ENCODE measurements around the gene RGMA.

Gene RGMA

DNA sequence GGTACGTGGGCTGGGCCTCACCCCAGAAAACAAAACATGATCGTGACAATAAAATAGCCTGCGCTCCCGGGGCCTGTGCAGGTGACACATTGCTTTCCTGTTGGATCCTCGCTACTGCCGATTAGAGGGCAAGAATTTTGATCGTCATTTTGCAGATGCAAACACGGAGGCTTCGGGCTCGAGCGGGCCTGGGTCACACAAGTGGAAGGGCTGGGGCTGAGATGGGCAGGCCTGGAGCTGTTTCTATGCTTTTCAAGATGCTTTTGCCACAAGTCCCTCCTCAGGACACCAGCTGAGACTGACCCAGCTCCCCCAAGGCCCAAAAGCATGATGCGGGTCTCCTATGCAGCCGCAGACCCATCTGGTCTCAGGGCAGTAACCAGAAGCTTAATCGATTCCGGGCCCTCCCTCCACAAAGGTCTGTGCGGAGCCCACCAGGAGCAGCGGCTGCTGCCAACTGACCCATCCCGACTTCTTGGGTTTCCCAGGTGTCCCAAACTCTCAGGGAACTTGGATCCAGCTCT is 30.0 kb downstream of the RGMA start:
- H3K4me3 ChIP-seq (ENCODE audit: low read depth, low read length) = no peak overlapping the region
- in situ Hi-C loops (cut with HindIII; ENCODE audit: low sequenced_read_pairs) = no loop called here
- DNase-seq (ENCODE audit: low read depth, low spot score) = no peak
- TF ChIP-seq, protein P1, sequence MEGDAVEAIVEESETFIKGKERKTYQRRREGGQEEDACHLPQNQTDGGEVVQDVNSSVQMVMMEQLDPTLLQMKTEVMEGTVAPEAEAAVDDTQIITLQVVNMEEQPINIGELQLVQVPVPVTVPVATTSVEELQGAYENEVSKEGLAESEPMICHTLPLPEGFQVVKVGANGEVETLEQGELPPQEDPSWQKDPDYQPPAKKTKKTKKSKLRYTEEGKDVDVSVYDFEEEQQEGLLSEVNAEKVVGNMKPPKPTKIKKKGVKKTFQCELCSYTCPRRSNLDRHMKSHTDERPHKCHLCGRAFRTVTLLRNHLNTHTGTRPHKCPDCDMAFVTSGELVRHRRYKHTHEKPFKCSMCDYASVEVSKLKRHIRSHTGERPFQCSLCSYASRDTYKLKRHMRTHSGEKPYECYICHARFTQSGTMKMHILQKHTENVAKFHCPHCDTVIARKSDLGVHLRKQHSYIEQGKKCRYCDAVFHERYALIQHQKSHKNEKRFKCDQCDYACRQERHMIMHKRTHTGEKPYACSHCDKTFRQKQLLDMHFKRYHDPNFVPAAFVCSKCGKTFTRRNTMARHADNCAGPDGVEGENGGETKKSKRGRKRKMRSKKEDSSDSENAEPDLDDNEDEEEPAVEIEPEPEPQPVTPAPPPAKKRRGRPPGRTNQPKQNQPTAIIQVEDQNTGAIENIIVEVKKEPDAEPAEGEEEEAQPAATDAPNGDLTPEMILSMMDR (IDR thresholded peaks at IDR 0.05; ENCODE audit: low read depth, low read length) = no peak

DNA sequence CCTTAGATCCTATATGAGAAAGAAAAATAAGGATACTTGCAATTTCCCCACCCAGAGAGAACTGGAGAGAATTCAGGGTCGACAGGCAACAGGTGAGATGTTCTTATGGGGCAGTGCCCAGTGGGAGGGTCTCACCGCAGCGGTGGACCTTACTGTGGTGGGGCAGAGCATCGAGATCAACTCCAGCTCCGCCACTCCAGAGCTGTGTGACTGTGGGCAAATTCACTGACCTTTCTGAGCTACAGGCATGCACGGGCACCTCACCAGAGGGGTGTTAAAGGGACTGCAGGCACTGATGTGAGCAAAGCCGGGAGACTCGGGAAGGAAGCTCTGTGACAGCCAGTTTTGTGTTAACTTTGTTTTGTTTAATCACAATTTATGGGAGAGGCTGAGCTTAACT is 30.9 kb downstream of the RGMA start:
- H3K4me3 ChIP-seq (ENCODE audit: low read depth, low read length) = no peak overlapping the region
- TF ChIP-seq, protein P1 (IDR thresholded peaks at IDR 0.05; ENCODE audit: low read depth, low read length) = no peak
- in situ Hi-C loops (cut with HindIII; ENCODE audit: low sequenced_read_pairs) = no loop called here
- DNase-seq (ENCODE audit: low read depth, low spot score) = no peak

DNA sequence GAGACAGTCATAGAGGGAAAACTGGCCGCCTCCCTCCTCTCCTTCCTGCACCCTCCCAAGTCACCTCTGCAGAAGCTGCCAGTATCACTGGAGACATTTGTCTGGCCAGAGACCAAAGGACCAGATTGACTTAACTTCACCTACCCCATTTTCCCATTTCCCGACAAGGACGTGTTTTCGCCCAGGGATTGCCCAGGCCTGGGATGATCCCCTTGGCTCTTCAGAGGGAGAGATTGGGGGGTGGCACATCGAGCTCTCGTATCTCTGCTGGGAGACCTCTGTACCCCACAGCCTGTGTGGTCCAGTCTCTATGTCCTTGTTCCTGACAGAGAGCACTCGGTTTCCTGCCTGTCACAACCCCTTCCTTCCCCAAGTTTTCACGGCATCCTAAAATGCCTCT is 31.4 kb downstream of the RGMA start:
- no peak overlapping the region for H3K4me3 ChIP-seq (ENCODE audit: low read depth, low read length)
- in situ Hi-C loops (cut with HindIII; ENCODE audit: low sequenced_read_pairs) = no loop called here
- TF ChIP-seq, protein P1 (IDR thresholded peaks at IDR 0.05; ENCODE audit: low read depth, low read length) = no peak
- no peak for DNase-seq (ENCODE audit: low read depth, low spot score)

DNA sequence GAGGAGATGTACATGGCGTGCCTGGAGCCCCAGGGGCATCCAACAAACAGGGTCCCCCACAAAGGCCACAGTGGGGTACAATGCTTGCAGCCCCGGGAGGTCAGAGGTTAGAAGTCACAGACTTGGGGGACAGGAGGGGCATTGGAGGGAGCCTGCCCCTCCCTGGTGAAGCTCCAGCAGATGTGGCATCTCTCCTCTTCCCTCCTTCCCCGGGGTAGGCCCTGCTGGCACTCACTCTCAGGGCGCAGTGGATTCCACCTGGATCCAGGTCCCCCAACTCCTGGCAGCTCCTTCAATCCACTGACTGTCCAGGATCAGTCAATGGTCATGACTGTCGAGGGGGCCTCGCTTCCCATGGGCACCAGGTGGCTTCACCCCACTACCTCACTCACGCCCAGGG is 32.2 kb downstream of the RGMA start:
- H3K4me3 ChIP-seq (ENCODE audit: low read depth, low read length) = no peak overlapping the region
- in situ Hi-C loops (cut with HindIII; ENCODE audit: low sequenced_read_pairs) = no loop called here
- no peak for DNase-seq (ENCODE audit: low read depth, low spot score)
- TF ChIP-seq, protein P1 (IDR thresholded peaks at IDR 0.05; ENCODE audit: low read depth, low read length) = no peak

DNA sequence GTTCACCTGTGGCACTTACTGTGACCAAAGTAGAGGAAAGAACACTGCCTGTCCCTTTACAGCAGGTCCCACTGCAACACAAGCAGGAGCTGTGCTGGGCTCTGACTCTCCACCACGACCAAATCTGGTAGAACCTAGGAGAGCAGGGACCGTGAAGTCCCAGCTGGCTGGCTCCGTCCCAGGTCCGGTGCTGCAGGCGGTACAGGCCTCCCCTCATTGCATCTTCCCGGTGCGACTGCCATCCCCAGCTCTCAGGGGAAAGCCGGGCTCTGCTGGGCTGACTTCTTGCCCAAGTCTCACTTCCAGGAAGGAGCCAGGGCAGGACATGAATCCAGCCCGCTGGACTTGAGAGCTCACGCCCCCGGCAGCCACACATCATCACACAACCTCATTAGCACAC is 33.8 kb downstream of the RGMA start:
- DNase-seq (ENCODE audit: low read depth, low spot score) = no peak
- H3K4me3 ChIP-seq (ENCODE audit: low read depth, low read length) = no peak overlapping the region
- TF ChIP-seq, protein P1 (IDR thresholded peaks at IDR 0.05; ENCODE audit: low read depth, low read length) = no peak
- in situ Hi-C loops (cut with HindIII; ENCODE audit: low sequenced_read_pairs) = no loop called here

DNA sequence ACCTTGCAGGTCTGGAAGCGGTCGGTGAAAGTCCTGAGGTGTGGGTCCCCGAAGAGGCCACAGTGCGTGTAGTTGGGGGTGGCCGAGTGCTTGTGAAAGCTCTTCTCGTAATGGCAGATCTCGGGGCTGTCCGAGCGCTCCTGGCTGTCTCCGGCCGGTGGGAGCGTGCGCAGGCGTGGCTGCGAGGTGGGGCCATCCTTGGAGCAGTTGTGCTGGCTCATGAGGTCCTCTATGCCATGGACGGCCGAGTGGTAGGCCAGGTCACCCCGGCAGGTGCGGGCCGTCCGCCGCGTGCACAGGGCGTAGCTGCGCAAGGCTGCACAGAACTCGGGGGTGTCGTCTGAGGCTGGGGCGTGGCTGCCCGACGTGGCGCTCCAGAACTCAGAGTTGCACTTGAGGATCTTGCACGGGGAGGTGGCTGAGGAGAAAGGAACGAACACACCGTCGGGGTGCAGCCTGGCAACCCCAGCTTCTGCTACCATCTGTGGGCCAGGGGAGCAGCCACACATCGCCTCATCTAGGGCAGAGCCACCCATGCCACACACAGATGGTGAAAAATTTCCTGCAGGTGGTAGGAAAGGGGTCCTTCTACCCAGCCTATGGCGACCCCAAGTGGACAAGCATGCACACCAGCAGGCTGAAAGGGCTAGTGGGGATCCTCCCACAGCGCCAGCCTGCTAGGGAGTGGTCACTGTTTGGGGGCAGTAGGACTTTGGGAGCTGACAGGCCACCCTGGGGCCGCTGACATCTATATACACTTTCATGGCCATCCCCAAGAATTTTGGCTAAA is 36.7 kb downstream of the RGMA start:
- TF ChIP-seq, protein P1 (IDR thresholded peaks at IDR 0.05; ENCODE audit: low read depth, low read length) = peak; percentile 9
- DNase-seq (ENCODE audit: low read depth, low spot score) = no peak
- in situ Hi-C loops (cut with HindIII; ENCODE audit: low sequenced_read_pairs) = no loop called here
- no peak overlapping the region for H3K4me3 ChIP-seq (ENCODE audit: low read depth, low read length)

Data from astrocyte of the spinal cord (primary cell).